GM19043 (cell line): ENCODE results near the gene GRK4.
"Not testable (repeated sequence)": the region's sequence is repeated elsewhere in the genome, so short reads cannot be mapped to it uniquely, and the experiment has no call there.

ENCODE experiments used
- ATAC-seq: cut with Tn5 transposase; IDR thresholded peaks from one replicate; pipeline ENCODE4 v1.9.1; 2021; ENCODE audit warnings: low read depth; ENCODE audit not compliant: unreplicated experiment

GRK4 gene

GRCh38 chr4:2940267-2941137 lies 22.9 kb upstream of the GRK4 start:
- no peak for ATAC-seq

GRCh38 chr4:2941138-2942036 lies 22.0 kb upstream of the GRK4 start:
- no peak for ATAC-seq

GRCh38 chr4:2942037-2942531 lies 21.3 kb upstream of the GRK4 start:
- no peak for ATAC-seq

DNA sequence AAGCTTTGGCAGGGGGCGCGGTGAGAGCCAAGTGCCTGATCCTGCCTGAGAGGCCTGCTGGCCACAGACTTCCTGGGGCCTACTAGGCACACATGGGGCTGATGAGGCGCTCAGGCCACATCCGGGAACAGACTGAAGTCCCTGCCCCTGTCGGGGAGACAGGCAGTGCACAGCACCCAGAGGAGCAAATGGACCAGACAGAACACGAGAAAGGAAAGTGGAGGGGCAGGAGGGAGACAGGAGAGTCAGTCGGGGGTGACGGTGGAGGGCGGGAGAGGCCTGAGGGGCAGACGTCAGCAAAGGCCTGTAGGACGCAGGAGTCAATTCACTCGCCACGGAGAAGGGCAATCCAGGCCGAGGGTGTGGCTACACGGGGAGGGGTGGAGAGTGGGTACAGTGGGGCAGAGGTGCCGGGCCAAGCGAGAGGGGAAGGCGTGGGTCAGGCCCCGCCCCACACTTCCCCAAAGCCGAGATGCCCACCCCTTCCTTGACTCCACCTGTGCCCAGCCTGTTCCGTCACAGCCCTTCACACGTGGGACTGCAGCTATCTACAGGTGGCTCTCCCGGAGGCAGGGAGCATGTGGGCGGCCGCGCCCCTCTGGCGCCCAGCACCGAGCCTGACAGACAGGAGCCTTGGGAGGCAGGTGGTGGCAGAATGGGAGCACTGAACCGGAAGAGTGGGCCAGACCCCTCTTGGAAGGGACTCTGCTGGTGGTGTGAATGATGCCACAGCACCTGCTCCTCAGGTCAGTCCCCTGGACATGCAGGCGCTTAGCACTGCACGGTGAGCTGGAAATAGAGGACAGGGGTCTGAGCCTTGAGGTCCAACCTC lies 20.6 kb upstream of the GRK4 start:
- no peak for ATAC-seq

DNA sequence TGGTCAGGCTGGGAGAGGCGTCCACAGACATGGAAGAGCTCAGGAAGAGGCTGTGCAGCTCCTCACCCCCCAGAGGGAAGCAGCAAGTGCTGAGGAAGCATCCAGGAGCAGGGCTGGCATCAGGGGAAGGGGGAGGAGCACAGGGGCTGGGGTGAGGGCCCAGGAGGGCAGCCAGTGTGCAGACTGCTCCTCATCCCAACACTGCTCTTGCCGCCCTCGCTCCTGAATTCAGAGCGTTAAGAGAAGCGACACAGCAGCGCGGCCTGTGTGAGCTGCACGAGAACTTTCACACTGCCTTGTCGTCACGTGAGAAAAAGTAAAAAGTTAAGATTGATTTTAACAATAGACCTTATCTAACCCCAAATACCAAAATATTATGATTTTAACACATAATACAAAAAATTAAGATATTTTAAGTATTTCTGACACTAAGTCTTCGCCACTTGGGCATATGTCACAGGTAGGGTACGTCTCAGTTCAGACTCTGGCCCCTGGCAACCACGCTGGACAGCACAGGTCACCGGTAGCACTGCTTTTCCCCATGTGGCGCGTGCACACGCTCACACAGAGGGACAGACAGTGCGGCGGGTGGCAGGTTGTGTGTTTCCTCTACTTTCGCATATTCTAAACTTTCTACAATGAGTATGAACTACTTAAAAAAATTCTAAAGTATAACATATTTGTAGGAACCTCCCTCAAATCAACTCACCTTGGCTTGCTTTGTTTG lies 19.8 kb upstream of the GRK4 start:
- ATAC-seq: no peak

GRCh38 chr4:2944091-2944482 lies 19.3 kb upstream of the GRK4 start:
- no peak for ATAC-seq

GRCh38 chr4:2944586-2945526 lies 18.5 kb upstream of the GRK4 start:
- no peak for ATAC-seq

GRCh38 chr4:2945619-2946604 lies 17.5 kb upstream of the GRK4 start:
- not testable (repeated sequence) for ATAC-seq

DNA sequence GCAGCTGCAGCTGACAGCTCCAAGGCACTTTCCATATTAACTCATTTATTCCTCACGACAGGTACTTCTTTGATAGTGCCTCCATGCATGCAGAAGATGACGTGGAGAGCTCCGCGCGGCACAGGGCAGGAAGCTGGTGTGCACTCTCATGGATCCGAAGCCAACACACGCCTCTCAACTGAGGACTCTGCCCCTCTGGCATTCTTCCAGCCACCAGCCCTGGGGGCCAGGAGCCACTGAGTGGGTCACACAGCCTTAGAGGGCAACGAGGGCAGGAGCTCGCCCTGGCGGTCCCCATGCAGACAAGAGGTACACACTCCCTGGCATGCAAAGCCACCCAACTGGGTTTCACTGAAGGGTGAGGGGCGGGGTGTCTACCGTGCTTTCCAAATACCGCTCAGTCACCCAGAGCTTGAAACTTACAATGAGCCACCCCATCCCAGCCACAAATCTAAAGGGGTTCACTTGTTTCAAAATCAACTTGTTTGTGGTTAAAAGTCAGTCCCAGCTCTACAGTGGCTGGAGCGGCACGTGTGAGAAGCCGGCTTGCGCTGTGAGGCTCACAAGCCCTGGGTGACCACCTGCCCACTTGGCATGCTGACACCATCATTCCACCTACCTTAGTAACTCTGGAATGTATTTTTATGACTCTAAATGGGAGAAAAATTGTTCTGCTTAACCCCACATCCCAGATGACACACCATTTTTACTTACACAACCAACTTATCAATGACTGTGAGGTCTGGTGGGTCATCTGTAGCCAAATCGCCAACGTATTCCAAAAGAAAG lies 16.4 kb upstream of the GRK4 start:
- no peak for ATAC-seq

DNA sequence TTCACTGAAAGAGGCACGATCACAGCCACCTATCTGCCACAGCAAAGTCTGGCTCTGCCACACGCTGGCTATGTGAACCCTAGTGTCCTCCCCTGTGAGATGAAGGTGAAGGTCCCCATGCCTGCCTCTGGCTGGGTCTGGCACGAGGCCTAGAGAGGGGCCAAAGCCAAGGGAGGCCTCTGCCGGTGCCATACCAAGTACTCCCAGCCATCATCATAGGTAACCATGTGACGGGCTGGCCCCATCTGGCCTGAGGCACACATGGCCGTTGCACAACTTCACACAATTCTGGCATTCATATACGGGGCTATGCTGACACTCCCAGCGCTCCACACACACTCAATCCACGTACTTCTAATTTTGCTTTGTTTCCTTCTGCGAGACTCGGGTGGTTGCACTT lies 15.4 kb upstream of the GRK4 start:
- no peak for ATAC-seq

DNA sequence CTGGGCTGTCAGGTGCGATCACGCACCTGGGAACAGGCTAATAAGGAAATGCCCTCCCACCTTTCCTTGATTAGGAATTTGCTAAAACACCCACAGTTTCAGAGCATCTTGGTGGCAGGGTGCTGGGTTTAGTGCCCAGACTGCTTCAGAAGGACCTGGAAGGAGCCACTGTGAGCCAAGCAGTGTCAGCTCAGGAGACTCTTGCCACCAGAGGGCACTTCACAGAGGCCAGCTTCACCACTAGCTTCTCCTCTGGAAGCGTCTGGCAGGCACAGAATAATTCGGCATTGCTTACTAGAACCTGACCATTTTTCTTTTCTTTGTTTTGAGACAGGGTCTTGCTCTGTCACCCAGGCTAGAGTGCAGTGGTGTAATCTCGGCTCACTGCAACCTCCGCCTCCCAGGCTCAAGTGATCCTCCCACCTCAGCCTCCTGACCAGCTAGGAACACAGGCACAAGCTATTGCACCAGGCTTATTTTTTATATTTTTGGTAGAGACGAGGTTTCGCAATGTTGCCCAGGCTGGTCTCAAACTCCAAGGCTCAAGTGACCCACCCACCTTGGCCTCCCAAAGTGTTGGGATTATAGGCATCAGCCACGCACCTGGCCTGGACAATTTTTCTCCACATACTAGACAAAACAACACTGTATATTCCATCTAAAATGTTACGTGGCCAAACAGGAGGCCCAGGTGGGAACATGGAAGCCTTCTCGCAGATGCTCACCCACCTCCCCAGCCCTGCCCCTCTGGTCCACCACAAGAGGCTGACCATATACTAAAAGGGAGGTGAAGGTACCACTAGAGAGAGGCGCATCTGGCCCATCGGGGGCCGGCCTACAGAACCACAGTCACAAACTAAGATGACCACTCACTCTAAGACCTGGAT lies 14.2 kb upstream of the GRK4 start:
- no peak for ATAC-seq

DNA sequence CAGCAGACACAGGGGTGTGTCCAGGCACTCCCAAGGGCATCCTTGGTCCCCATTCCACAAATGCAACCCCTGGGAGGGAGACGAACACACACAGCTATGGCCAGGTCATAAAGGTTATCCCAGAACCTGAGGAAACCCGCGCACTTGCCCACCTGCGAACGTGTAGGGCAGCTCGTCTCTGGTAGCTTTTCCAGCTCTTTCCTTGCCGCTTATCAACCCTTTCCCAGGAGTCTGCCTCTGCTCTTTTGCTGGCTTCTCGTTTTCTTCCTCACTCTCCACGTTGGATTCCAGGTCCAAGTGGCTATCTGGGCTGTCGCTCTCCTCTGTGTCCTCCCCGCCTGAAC lies 13.6 kb upstream of the GRK4 start:
- no peak for ATAC-seq

DNA sequence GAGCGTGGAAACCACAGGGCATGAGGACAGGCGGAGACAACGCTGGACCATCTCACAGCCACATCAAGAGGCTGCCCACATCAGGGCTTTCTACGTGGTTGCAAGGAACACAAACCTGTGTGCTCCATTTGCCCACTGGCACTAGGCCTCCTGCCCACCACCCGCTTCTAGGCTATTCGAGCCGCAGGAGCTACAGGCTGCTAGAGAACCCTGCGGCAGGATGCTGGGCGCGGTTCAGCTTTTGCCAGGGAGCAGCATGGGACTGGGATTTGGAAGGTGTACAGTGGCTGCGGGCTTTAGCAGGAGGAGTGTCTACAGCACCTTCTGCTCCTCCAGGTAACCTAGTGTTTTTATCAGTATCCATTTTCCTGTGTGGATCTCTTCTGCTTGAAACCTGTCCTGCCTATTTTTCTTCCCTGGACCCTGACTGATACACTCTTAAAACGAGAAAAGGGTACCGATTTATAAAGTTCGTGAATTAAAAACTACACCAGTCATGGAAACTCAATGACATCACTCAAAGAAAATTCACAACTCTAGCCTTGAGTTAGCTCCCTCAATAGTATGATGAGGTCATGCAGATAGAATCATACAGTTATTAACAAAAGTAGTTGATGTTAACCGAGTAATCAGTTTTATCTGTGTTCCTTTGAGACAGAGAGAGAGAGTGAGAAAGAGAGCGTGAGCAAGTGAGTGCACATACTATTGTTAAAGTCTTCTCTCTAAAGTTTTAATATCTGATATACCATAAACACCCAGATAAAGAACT lies 13.0 kb upstream of the GRK4 start:
- ATAC-seq: no peak

- ATAC-seq: no peak
Observed at GRCh38 chr4:2953496-2953895, 9.9 kb upstream of the GRK4 start.
